ENCODE results near the gene IFNA21.
"Not testable (repeated sequence)": the region's sequence is repeated elsewhere in the genome, so short reads cannot be mapped to it uniquely, and the experiment has no call there.

IFNA21 gene

DNA sequence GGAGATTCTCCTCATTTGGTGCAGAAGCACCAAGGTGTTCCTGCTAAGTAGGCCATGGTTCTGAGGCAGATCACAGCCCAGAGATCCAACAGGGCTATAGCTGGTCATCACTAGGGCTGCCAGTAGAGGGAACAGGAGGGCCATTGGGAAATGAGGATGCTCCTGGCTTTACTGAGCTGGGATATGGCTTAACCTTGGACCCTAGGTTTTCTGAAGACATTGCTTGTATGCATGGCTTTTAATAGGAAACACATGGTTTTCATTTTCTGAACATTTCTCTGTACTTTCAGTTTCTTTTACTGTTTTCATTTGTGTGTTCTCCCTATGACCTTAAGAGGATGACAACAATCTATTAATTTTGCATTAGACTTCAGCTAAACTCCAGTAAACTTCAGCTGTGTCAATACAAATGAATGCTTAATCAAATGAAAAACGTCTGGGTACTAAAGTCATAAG is 25.0 kb downstream of the IFNA21 start, which contains the start of gene IFNW1:
IFNW1 (minus strand) TSS at position 406 of the 456 bp plus-strand sequence; CDS start at position 144, 262 bp downstream.
- DNase-seq (ENCODE audit: low spot score), result no peak

DNA sequence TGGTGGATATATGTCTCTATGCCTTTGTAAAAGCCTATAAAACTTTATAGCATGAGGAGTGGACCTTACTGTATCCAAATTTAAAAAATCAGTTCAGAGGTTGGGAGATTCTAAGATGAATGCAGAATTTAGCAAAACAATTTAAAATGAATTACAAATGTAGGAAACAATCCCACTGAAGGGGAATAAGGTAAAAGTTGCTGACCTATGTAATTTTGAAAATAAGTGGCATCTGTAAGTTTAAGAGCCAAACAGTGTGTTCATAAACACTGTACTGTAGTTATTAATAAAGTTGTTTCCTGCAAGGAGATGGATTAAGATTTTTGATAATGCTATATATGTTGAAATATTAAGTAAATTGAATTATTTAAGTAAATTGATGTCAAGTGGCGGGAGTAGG is 29.4 kb downstream of the IFNA21 start:
- no peak for DNase-seq (ENCODE audit: low spot score)

- no peak for DNase-seq (ENCODE audit: low spot score)
Observed at GRCh38 chr9:21135736-21136135, 30.7 kb downstream of the IFNA21 start.

GRCh38 chr9:21128186-21128585 is 38.3 kb downstream of the IFNA21 start:
- DNase-seq (ENCODE audit: low spot score), result not testable (repeated sequence)

- no peak for DNase-seq (ENCODE audit: low spot score)
Observed at GRCh38 chr9:21121595-21122251, 44.7 kb downstream of the IFNA21 start.

GRCh38 chr9:21121079-21121478 is 45.4 kb downstream of the IFNA21 start:
- DNase-seq (ENCODE audit: low spot score), result no peak

DNA sequence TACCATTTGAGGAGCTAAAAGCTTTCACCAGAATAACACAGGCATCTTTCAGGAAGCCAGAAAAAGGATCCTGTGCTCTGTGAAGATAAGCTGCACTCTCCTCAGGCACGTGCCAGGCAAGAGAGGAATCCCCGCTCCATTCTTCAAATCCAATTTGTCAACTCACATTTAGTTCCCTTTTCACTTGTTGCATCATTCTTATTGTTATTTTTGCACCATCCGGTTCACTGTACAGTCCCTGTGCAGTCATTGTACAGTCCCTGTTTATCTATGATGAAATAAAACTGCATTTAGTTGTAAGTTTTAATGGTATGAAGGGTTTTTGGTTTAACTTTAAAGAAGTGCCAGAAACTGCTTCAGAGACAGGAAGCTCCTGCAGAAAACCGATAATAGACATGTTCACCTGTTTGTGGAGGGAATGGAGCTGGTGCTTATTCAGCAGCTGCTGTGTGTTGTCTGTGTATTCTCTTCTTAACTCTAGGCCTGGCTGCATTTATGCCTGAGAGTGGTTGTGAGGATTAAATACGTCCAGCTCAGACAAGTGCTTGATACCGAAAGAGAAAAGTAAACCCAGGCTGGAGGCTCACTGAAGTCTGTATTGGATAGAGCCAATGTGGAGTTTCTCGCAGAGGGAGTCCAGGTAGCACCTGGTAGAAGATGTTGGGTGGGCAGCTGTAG is 47.2 kb downstream of the IFNA21 start:
- no peak for DNase-seq (ENCODE audit: low spot score)
